ENCODE data around the gene RFTN1. TPM values are rescaled to one million over a fixed set of nuclear protein-coding genes. Genes with fewer than 3 reads are reported as not detected.

The RFTN1 gene
- total and polyA plus RNA-seq, 2 experiments from 2014 or later: 3.3 to 7.2 TPM

DNA sequence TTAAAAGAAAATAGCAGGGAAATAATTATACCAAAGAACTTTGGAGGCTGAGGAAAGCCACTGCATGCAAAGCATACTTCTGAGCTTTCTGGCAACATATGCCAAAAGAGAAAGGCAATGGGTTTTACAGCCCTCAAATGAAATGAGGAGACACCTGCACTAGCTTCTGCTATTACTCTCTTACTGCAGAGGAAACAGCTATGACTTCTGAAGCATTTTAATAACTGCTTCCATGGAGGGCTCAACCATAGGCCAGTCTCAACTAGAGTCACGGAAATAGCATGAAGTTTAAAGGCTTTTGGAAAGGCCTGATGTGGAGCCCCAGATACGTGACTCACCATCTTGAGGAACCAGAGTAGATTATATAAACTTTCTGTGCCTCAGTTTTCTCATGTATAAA lies 133.7 kb downstream of the RFTN1 start:
- H3K4me3 Mint-ChIP-seq: no peak overlapping the region
- ATAC-seq: no peak

More for the DNA sequence above, 133.7 kb downstream of the RFTN1 start:
- Mint-ChIP-seq H3K4me1 (peaks cover 9% of the 10 kb centered on the region), H3K9me3 (peaks cover 9% of the 10 kb centered on the region; the same call in 2 of the 3 replicates), H3K27ac (no peak overlapping the region), H3K36me3 (ENCODE audit: low read depth) (peaks cover 5% of the 10 kb centered on the region), H3K27me3 (ENCODE audit: insufficient read depth, low read depth, poor library complexity) (peaks cover 2% of the 10 kb centered on the region)
- Histone ChIP-seq H3K79me2 (replicated peaks; ENCODE audit: insufficient read depth) (no peaks in the 10 kb centered on the region), H3F3A (replicated peaks; ENCODE audit: low read depth) (no peaks in the 10 kb centered on the region), H3K4me2 (no peak overlapping the region), H2AFZ (no peak overlapping the region), H3K27ac (ENCODE audit: low read depth) (no peak overlapping the region), H3K36me3 (ENCODE audit: insufficient read depth) (no peaks in the 10 kb centered on the region), H3K27me3 (ENCODE audit: insufficient read depth) (no peaks in the 10 kb centered on the region), H3K4me1 (ENCODE audit: insufficient read depth) (no peaks in the 10 kb centered on the region), H3K4me3 (no peak overlapping the region), H3K9me2 (ENCODE audit: insufficient read depth) (no peaks in the 10 kb centered on the region), H4K20me1 (replicated peaks; ENCODE audit: insufficient read depth) (no peaks in the 10 kb centered on the region)
- no peak for DNase-seq (ENCODE audit: low spot score)
- no peak for TF ChIP-seq POLR2AphosphoS5 (IDR thresholded peaks at IDR 0.05; ENCODE audit: low read depth)
- TF ChIP-seq, protein P1, sequence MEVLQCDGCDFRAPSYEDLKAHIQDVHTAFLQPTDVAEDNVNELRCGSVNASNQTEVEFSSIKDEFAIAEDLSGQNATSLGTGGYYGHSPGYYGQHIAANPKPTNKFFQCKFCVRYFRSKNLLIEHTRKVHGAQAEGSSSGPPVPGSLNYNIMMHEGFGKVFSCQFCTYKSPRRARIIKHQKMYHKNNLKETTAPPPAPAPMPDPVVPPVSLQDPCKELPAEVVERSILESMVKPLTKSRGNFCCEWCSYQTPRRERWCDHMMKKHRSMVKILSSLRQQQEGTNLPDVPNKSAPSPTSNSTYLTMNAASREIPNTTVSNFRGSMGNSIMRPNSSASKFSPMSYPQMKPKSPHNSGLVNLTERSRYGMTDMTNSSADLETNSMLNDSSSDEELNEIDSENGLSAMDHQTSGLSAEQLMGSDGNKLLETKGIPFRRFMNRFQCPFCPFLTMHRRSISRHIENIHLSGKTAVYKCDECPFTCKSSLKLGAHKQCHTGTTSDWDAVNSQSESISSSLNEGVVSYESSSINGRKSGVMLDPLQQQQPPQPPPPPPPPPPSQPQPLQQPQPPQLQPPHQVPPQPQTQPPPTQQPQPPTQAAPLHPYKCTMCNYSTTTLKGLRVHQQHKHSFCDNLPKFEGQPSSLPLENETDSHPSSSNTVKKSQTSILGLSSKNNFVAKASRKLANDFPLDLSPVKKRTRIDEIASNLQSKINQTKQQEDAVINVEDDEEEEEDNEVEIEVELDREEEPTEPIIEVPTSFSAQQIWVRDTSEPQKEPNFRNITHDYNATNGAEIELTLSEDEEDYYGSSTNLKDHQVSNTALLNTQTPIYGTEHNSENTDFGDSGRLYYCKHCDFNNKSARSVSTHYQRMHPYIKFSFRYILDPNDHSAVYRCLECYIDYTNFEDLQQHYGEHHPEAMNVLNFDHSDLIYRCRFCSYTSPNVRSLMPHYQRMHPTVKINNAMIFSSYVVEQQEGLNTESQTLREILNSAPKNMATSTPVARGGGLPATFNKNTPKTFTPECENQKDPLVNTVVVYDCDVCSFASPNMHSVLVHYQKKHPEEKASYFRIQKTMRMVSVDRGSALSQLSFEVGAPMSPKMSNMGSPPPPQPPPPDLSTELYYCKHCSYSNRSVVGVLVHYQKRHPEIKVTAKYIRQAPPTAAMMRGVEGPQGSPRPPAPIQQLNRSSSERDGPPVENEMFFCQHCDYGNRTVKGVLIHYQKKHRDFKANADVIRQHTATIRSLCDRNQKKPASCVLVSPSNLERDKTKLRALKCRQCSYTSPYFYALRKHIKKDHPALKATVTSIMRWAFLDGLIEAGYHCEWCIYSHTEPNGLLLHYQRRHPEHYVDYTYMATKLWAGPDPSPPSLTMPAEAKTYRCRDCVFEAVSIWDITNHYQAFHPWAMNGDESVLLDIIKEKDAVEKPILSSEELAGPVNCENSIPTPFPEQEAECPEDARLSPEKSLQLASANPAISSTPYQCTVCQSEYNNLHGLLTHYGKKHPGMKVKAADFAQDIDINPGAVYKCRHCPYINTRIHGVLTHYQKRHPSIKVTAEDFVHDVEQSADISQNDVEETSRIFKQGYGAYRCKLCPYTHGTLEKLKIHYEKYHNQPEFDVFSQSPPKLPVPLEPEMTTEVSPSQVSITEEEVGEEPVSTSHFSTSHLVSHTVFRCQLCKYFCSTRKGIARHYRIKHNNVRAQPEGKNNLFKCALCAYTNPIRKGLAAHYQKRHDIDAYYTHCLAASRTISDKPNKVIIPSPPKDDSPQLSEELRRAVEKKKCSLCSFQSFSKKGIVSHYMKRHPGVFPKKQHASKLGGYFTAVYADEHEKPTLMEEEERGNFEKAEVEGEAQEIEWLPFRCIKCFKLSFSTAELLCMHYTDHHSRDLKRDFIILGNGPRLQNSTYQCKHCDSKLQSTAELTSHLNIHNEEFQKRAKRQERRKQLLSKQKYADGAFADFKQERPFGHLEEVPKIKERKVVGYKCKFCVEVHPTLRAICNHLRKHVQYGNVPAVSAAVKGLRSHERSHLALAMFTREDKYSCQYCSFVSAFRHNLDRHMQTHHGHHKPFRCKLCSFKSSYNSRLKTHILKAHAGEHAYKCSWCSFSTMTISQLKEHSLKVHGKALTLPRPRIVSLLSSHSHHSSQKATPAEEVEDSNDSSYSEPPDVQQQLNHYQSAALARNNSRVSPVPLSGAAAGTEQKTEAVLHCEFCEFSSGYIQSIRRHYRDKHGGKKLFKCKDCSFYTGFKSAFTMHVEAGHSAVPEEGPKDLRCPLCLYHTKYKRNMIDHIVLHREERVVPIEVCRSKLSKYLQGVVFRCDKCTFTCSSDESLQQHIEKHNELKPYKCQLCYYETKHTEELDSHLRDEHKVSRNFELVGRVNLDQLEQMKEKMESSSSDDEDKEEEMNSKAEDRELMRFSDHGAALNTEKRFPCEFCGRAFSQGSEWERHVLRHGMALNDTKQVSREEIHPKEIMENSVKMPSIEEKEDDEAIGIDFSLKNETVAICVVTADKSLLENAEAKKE (CRISPR knock-in tag; IDR thresholded peaks at IDR 0.05): no peak
- TF ChIP-seq EZH2phosphoT487 (IDR thresholded peaks at IDR 0.05; ENCODE audit: unreplicated experiment): no peak
- TF ChIP-seq ZNF114 (CRISPR knock-in tag; IDR thresholded peaks at IDR 0.05): no peak
- no peak for TF ChIP-seq NANOG (IDR thresholded peaks at IDR 0.05; ENCODE audit: borderline replicate concordance)

All from GM23338 (cell line).